Right ventricle myocardium inferior (tissue), 1 donor: ENCODE results near the gene DMRT1. TPM values are rescaled to one million over a fixed set of nuclear protein-coding genes. Genes with fewer than 3 reads are reported as not detected.

ENCODE experiments used
- ATAC-seq: fragments of 200-7000 bp; cut with Tn5 transposase; one replicate; pipeline ENCODE4 v1.9.1; 2020; ENCODE audit warnings: mild to moderate bottlenecking, moderate library complexity
- DNase-seq: peaks from one replicate; pipeline ENCODE4 v3.0.0; 2021; ENCODE audit errors: missing footprints
- intact Hi-C: fragments of 100-400 bp; cut with DNase I; formaldehyde crosslinking; loops from one replicate; pipeline ENCODE4 v1.11.0; 2022
- total RNA-seq: library from RNA; stranded (reverse); fragmentation: NEBNext Ultra II Directional; extraction: Animal tissue kit (Norgen Biotek cat#: 25700); gene quantifications from one replicate; pipeline ENCODE4 v1.2.1, GENCODE V29; 2021
- donor health status: DM: no; HTN: yes; CAD: no; lungs with severe emphysema.

Gene DMRT1
- total RNA-seq, 1 donor from 2014 or later: not detected

DNA sequence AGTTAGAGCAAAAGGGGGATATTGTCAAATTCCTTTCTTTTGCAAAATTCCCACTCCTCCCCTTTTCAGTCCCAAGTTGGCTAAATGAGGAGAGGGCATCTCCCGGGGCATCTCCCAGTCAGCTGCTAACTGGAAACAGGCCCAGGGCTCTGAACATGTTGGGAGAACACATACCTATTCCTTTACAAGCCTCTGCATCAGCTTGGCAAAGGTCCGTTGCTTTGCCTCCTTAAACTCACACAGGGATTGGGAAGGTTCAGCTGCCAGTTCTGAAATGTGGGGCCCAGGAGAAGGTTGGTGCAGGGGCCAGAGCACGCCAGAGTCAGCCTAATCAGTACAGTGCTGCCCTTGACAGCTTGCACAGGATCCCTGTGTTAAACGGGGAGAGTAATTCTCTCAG lies 124.0 kb downstream of the DMRT1 start:
- DNase-seq (no peak), ATAC-seq (no peak)
- intact Hi-C loops: no loop called here

DNA sequence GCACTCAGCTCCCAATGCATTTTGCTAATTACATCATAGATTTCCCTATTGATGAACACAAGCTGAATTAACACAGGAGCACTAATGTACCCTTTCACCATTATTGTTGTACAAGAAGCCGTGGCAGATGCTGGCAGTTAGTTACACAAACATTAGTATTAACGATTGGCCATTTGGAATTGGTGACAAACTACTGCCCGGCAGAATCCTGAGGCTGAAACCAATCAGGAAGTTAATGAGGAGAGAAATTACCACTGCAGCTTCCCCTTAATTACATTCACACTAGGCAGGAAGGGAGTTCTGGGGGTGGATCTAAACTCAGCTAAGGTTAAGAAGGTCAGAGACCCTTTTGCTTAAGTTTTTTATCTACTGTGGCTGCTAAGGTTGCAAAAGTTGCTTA lies 125.4 kb downstream of the DMRT1 start:
- no peak for DNase-seq
- intact Hi-C loops: no loop called here
- no peak for ATAC-seq

DNA sequence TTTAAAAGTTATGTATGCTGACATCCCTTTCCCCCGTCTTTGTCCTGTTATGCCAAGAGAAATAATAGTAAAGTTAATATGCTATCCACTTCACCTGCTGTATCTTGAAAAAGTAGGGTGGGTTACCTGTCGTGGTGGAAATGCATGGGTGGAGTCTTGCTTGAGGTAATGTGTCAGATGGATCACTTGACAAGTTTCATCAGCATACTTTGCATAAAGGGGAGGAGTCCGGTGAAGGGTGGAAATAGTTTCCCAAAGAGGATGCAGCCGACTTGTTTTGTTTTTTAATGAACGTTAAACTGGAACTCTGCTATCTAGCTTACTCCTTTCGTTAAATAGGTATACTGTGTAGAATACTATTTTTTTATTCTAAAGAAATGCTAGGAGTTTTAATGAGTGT lies 125.9 kb downstream of the DMRT1 start:
- ATAC-seq (no peak), DNase-seq (no peak)
- intact Hi-C loops: no loop called here

DNA sequence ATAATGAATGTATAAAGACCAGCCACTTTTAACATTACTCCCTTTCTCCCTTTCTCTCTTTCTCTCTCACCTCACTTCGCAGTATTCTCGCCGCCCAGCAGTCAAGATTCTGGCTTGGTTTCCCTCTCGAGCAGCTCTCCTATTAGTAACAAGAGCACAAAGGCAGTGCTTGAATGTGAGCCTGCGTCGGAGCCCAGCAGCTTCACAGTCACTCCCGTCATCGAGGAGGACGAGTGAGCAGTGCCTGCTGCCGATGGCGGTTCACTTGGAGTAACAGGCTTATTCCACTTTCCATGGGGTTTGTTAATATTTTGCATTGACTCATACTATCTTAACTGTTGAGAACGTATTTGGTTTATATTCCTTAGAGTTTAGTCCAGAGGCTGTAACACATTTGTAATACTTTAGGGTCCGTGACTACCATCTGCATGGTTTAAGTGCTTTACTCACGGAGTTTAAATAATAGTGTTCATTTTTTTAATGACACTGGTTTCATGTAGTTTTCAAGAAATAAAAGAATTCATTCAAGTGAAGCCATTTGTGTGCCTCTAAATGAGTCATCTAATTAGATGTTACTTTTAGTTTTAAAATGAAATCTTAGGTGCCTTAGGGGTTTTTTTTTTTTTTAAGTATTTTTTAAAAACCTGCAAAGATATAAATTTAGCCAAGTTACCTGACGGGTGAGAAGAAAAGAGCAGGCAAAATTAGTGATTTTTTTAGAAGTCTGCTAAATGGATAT lies 126.6 kb downstream of the DMRT1 start:
- intact Hi-C loops: no loop called here
- no peak for DNase-seq
- no peak for ATAC-seq

DNA sequence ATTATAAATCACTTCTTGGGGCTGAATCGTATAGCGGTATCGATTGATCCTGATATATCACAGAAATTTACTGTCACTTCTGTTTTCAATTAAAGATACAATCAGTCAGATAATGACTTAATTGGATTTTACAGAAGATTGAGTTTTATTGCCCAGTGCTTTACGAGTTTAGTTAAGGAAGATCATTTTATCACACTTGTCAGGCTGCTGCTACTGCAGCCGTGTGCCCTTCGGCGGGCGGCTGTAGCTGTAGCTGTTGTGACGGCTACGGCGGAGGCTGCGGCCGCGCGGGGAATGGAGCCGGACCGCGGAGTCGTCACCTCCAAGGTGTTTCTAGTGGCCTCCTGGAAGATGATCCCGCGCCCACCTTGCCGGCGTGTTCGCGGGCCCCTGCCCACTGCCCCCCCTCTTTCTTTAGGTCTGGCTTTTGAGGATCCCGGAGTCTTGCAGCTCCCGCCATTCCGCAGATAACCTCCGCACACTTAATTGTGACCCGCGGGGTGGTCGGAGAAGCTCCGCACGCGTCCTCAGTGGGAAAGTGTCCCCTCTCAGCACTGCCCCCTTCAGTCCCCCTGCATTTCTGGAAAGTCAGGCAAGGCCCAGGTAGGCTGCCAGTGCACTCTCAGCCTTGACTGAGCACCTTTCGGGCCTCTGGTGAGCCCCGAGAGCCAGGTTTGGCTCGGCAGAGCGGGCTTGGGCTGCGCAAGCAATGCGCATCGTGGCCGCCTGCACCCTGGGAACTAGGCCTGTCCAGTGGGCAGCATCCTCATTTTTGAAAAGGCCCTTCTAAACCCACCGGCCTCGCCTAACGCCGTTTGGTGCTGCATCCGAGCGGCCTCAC lies 128.0 kb downstream of the DMRT1 start:
- ATAC-seq: no peak
- intact Hi-C loops: no loop called here
- no peak for DNase-seq

DNA sequence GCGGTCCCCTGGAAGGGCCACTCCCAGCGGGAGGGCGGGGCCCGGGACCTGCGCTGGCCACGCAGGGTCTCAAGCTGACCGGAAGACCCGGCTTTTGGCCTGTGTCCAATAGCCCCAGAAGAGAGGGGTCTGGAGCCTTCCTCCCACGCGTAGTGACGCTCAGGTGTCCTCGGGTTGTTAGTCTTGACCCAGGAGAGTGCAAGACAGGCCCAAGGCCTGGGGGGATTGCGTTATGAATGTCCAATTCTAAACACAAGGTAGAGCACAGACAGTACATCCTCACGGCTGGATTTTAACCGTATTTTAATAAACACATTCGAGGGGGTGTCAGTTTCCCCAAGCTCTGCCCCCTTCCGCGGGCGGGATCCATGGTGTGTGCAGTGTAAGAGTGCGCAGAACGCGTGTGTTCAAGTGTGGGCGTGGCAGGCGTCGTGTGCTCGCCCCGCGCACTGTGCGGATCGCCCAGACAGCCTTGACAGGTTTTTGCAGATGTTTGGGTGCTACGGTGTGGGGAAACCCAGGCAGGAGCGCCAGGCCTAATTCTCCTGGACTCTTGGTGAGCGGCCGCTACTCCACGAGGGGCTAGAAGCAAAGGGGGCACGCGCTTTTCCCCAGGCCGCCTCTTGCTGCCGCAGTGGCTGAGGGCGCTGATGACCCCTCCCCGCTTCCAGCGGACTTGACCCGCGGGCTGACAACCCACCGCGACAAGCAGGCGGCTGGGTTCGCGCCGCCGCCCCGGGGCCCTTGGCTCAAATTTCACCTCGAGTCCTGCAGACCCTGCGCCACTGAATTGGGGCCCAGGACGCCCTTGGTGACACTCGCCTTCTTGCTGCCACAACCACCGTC lies 128.9 kb downstream of the DMRT1 start:
- ATAC-seq: no peak

DNA sequence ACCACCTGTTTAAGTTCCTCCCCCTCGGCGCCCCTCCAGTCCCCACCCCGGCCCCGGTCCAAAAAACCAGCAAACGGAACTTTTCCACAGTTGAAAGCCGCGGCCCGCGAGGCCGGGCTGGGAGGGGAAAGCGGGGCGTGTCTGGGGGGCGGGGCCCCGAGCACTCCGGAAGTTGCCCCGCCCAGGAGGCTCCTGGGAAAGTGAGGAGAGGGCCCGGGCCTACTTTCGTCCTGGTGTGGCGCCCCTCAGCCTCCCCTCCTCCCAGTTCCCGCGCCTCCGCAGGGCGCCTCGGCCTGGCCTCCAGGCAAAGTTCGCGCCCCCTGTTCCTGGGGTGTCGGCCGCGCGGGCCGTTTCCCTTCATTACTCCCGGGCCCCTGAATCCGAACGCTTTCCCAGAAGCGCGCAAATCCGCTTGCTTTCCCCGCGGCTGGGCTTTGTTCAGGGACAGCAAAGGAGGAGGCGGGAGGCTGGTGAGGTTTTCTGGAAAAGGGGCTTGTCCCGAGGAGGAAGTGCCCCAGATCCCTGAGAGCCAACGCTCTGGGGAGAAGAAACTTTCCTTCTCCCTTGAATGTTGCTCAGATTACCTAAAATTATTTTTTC lies 130.5 kb downstream of the DMRT1 start:
- DNase-seq (no peak), ATAC-seq (no peak)
- intact Hi-C loops: no loop called here

More for the DNA sequence above, 128.9 kb downstream of the DMRT1 start:
- DNase-seq: no peak
- intact Hi-C loops: no loop called here

DNA sequence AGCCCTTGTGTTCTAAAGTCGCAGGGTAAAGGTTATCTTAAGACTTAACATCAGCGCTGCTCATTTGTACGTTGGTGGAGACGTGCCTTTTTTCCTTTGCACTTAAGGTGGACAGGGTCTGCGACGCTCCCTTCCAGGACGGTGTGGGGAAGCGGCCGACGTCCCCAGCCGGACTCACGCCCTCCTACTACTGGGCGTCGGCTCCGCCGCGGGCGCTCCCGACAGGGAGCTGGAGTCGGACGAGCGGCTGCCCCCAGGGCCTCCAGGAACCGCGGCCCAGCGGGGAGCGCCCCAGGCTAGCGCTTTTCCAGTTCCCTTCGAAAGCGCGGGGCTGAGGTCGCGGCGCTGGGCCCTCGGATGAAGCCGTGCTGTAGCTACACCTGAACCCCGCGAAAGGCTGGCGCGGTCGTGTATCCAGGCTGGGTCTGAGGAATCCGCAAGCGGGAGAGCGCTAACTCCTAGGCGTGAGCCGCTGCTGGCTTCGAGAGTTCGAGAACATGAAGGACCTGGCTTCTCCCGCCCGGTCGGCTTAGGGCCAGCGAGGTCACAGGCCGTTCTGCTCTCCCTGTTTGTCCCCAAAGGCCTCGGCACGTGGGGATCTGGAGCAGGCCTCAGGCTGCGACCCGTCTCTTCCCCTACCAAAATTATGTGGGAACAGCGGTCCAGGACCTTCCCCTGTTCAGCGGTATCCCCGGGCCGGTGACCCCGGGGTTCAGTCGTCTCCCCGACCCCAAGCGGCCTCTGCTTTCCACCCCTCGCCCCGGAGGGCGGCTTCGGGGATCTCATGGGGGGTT lies 131.2 kb downstream of the DMRT1 start:
- intact Hi-C loops: no loop called here
- no peak for ATAC-seq
- DNase-seq: no peak

DNA sequence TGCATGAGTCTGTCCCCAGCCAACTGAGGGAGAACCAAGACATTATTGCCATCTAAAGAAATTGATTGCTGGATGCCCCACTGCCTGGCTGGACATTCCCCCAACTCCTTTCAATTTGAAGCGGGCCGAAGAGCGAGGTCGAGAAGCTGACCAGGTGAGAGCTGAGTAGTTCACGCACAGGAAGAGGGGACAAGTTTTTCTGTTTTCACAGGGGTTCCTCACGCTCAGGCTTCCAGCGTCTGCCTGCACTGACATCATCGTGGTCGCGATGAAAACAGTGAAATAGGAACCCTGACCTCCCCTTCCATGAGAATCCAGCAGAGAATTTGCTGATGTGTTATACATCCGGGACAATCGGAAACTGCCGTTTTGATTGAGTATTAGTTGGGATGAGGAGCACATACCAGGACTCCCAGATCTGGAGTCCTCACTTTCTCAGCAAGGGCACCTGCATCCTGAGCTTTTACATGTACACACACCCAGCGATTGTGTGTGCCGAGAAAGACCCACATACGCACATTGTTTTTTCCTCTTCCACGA lies 131.9 kb downstream of the DMRT1 start:
- ATAC-seq (no peak), DNase-seq (no peak)
- intact Hi-C loops: no loop called here

DNA sequence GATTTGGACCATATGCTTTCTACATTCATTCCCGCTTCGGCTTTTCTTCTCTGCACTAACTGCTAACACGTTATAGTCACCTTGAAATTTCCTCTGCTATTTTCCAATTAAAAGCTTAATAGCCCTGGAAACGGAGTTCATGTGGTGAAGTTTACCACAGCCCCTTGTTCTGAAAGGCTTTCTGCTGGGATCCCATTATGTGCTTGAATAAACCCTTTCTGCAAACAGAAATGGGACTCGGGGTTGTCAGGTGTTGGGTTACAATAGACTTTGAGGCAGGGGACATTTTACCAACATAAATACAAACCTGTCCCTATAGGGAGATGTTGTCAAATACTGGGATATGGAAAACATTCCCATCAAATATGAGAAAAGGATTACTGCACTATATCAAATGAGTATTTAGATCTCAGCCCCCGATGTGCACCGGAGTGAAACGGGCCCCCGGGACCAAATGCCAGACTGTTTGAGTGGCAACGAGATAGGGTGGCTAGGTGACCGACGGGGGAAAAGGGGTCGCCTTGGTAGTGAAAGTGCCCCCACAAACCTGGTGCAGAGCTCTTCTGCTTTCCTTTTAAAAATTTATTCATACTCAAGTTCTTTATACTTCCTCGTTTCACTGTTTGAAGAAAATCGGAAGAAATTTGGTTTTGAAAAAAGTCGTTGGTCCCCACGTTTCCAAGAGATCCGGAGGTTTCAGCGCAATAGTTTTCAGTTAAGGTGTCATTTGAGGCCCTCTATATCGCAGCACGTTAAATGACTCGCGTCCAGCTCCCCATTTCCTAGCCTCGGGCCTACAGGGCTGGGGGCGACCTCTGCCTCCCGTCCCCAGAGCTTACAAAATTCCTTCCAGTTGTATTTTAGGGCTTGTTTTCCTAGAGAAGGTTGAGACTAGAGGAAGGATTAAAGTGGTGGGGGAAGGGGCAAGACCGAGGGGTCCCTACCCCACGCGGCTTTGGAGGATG lies 132.8 kb downstream of the DMRT1 start:
- no peak for DNase-seq

DNA sequence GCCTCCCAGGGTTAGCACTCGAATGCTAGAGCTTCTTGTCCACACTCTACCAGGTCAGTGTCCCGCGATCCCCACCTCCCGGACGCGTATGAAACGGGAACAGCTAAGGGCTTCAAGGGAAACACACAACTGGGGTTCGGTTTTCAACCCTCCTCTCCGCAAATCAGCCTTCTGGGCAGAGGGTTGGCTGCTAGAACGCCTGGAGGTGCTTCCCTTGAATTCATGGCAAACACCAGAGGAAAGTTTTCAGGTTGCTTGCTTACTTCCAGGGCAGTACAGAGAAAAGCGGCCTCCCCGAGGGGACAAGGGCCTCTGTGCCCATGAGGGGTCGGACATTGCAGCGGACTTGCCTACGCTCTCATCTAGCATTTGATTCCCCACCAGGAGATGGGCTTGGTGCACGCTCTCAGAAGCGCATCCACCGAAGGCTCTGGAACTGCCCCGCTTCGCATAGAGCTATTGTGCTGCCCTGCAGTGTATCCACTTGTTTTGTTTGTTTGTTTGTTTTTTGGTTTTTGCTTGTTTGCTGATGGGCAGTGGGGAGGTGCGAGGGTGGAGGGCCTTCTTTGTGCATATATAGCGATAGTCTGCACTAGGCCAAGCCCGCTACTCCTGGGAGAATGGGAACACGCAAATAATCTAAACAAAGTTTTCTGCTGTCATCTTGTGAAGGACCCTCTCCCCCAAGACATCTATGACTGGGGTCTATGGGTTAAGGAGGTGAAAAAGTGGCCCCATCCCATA lies 133.7 kb downstream of the DMRT1 start:
- DNase-seq: no peak
- no peak for ATAC-seq
- intact Hi-C loops: no loop called here

More for the DNA sequence above, 132.8 kb downstream of the DMRT1 start:
- intact Hi-C loops: no loop called here
- ATAC-seq: no peak

DNA sequence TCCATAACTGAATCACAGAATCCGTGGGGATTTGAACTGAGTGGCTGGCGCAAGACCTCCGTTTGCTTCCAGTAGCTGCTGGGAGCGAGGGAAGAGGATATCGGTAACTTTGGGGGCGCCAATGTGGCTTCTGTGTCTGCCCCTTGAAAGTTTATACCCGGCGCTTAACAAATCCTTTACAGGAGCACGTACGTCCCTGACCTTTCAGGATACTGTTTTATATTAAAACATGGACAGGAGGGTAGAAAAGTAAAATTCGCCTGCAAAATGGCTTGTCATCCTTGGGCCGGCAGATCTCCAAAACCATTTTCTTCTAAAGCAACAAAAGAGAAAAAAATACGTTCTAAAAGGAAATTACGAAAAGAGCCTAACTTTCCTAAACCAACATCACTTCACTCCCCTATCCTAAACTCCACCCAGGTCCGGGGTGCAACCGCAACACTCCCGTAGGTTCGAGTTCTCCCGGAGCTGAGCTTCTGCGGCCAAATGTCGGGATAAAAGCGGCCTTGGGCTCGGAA lies 134.3 kb downstream of the DMRT1 start:
- no peak for ATAC-seq
- DNase-seq: no peak
- intact Hi-C loops: no loop called here

DNA sequence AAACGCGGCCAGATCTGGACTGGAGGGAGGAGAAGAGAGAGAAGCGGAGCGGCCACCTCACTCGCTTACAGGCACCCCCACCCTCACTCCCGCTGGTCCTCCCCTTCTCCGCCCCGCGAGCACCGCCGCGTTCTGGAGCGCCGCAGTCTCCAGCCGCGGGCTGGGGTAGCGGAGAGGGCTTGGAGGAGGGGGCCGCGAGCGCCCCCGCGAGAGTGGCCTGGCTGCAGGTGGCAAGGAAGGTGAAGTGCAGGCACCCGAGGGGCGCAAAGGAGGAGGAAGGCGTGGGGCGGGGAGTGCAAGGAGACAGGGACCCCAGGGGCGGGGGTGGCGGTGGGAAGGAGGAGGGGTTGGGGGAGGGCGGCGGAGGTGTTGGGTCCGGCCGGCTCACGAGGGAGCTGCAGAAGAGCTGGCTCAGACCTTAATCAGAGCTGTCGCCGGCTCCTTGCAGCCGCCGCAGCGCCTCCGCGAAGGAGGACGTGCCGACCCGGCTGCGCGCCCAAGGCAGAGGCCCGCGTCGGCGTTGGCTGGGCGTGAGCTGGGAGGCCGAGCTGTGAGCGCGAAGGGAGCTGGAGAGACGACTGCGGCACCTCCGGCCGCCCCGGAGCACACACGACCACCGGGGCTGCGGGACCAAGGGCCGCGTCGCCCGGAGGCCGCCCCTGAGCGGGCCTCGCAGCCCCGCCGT lies 134.9 kb downstream of the DMRT1 start, which contains the start of gene DMRT3:
TSS of gene DMRT3 (plus strand) at position 398 of the 685 bp plus-strand sequence. CDS start 347 bp downstream, outside the sequence.
- no peak for DNase-seq
- ATAC-seq: no peak
- intact Hi-C loops: no loop called here

DNA sequence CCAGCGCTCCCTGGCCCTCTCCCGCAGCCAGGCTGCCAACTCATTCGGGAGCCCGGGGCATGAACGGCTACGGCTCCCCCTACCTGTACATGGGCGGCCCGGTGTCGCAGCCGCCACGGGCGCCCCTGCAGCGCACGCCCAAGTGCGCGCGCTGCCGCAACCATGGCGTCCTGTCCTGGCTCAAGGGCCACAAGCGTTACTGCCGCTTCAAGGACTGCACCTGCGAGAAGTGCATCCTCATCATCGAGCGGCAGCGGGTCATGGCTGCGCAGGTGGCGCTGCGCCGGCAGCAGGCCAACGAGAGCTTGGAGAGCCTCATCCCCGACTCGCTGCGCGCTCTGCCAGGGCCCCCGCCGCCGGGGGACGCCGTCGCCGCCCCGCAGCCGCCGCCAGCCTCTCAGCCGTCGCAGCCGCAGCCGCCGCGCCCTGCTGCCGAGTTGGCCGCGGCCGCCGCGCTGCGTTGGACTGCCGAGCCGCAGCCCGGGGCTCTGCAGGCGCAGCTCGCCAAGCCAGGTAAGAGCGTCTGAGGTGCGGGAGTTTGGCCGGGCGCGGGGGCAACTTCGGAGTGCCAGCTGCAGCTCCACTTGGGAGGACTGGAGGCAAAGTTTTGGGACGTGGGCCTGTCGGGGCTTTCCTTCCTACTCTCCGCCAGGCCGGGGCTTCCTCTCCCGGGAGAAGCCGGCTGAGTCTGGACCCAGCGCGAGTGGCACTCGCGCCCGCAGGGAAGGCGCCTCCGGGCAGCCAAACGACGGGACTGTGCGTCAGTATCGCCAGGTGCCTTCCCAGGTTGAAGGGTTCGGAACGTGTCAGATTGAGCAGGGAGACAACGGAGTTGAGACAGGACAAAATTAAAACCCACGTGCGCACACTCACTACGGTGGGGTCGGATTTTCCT lies 135.7 kb downstream of the DMRT1 start:
- intact Hi-C loops: no loop called here
- ATAC-seq (no peak), DNase-seq (no peak)
